NB4 (cell line): ENCODE measurements around the gene AP4S1.

ENCODE experiments used
- MAX ChIP-seq: IDR thresholded peaks from 2 replicates; pipeline ENCODE4 v1.6.1; 2011; ENCODE audit warnings: low read depth, low read length
- POLR2A ChIP-seq: IDR thresholded peaks from 2 replicates; pipeline ENCODE4 v1.6.1; 2011; ENCODE audit warnings: mild to moderate bottlenecking; ENCODE audit not compliant: insufficient read length; ENCODE audit errors: extremely low read depth
- TF ChIP-seq, protein P1 (sequence below): IDR thresholded peaks from one replicate; pipeline ENCODE4 v1.5.1; 2012; ENCODE audit warnings: low read depth, low read length

GRCh38 chr14:30995689-30996088 is 29.8 kb upstream of the AP4S1 start:
- no peak for TF ChIP-seq POLR2A
- TF ChIP-seq, protein P1, sequence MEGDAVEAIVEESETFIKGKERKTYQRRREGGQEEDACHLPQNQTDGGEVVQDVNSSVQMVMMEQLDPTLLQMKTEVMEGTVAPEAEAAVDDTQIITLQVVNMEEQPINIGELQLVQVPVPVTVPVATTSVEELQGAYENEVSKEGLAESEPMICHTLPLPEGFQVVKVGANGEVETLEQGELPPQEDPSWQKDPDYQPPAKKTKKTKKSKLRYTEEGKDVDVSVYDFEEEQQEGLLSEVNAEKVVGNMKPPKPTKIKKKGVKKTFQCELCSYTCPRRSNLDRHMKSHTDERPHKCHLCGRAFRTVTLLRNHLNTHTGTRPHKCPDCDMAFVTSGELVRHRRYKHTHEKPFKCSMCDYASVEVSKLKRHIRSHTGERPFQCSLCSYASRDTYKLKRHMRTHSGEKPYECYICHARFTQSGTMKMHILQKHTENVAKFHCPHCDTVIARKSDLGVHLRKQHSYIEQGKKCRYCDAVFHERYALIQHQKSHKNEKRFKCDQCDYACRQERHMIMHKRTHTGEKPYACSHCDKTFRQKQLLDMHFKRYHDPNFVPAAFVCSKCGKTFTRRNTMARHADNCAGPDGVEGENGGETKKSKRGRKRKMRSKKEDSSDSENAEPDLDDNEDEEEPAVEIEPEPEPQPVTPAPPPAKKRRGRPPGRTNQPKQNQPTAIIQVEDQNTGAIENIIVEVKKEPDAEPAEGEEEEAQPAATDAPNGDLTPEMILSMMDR, result no peak
- no peak for TF ChIP-seq MAX
